Fibroblast of lung (primary cell): ENCODE data around the gene GFOD2. TPM values are rescaled to one million over a fixed set of nuclear protein-coding genes. Genes with fewer than 3 reads are reported as not detected.

Source experiments
- DNase-seq, 2 donors: peaks; one replicate each; pipeline versions ENCODE4 v3.0.0 to v3.0.0-alpha.2; 2010; ENCODE audit warnings: low read depth in 2 of 2
- H2AFZ ChIP-seq: 2 replicates; pipeline ENCODE4 v1.5.1; 2012; ENCODE audit warnings: low read length, control low read depth, inconsistent platforms
- H3K27ac ChIP-seq: 2 replicates; pipeline ENCODE4 v1.5.1; 2011; ENCODE audit warnings: low read length, control low read depth; ENCODE audit not compliant: insufficient read depth
- H3K27me3 ChIP-seq: 2 replicates; pipeline ENCODE4 v1.5.1; 2011; ENCODE audit warnings: mild to moderate bottlenecking, low read length; ENCODE audit not compliant: control insufficient read depth, insufficient read depth
- H3K36me3 ChIP-seq: 2 replicates; pipeline ENCODE4 v1.5.1; 2011; ENCODE audit warnings: low read length; ENCODE audit not compliant: control insufficient read depth, insufficient read depth
- H3K4me1 ChIP-seq: 2 replicates; pipeline ENCODE4 v1.5.1; 2011; ENCODE audit warnings: low read length; ENCODE audit not compliant: control insufficient read depth, insufficient read depth; ENCODE audit errors: extremely low read depth
- H3K4me2 ChIP-seq: 2 replicates; pipeline ENCODE4 v1.5.1; 2011; ENCODE audit warnings: low read length, control low read depth; ENCODE audit not compliant: insufficient read depth; ENCODE audit errors: extremely low read depth
- H3K4me3 ChIP-seq, 4 experiments: fragments of 200-600 bp in 1 of 4; sonication (generic) in 1 of 4; replicated peaks in 1 of 4; 2 replicates each; pipeline ENCODE4 v1.5.1; 2011 to 2016; ENCODE audit warnings: low read length in 4 of 4, low read depth in 3 of 4, mild to moderate bottlenecking in 3 of 4, control low read depth in 2 of 4, inconsistent platforms in 1 of 4, mixed read lengths in 1 of 4; ENCODE audit not compliant: insufficient read depth in 1 of 4; ENCODE audit errors: control extremely low read depth in 1 of 4
- H3K79me2 ChIP-seq: 2 replicates; pipeline ENCODE4 v1.5.1; 2012; ENCODE audit warnings: mild to moderate bottlenecking, low read length, inconsistent platforms; ENCODE audit not compliant: control insufficient read depth, insufficient read depth
- H3K9ac ChIP-seq: 2 replicates; pipeline ENCODE4 v1.5.1; 2011; ENCODE audit warnings: mild to moderate bottlenecking, low read length, control low read depth; ENCODE audit not compliant: insufficient read depth
- H3K9me3 ChIP-seq: 2 replicates; pipeline ENCODE4 v1.5.1; 2012; ENCODE audit warnings: low read depth, low read length; ENCODE audit not compliant: control insufficient read depth, insufficient read depth
- H4K20me1 ChIP-seq: 2 replicates; pipeline ENCODE4 v1.5.1; 2011; ENCODE audit warnings: low read length; ENCODE audit not compliant: control insufficient read depth, insufficient read depth; ENCODE audit errors: extremely low read depth
- CTCF ChIP-seq, 2 donors: IDR thresholded peaks in 1 of 2; conservative IDR thresholded peaks in 1 of 2; 1 replicate in 1 of 2; 2 replicates in 1 of 2; pipeline ENCODE4 v1.5.1; 2011 to 2012; ENCODE audit warnings: low read length in 2 of 2, control low read depth in 1 of 2, inconsistent platforms in 1 of 2, low read depth in 1 of 2, mild to moderate bottlenecking in 1 of 2
- EZH2 ChIP-seq: IDR thresholded peaks from 2 replicates; pipeline ENCODE4 v1.5.1; 2012; ENCODE audit warnings: low read length, control low read depth, mild to moderate bottlenecking; ENCODE audit errors: missing control alignments
- polyA plus RNA-seq, 2 donors: library from polyadenylated mRNA; depleted of rRNA in 1 of 2; stranded (reverse) in 1 of 2; unstranded in 1 of 2; fragments of >200 nt; gene quantifications; 2 replicates each; pipeline ENCODE4 v1.2.1, GENCODE V29; 2011 to 2012; ENCODE audit warnings: missing spikeins in 1 of 2
- total RNA-seq: library from RNA; depleted of rRNA; stranded (reverse); fragments of >200 nt; gene quantifications from 2 replicates; pipeline ENCODE4 v1.2.1, GENCODE V29; 2014

Gene GFOD2
- total and polyA plus RNA-seq, 2 donors (not counting 1 experiment from before 2014, with no cell fraction given), result 9.2 to 15.2 TPM

DNA sequence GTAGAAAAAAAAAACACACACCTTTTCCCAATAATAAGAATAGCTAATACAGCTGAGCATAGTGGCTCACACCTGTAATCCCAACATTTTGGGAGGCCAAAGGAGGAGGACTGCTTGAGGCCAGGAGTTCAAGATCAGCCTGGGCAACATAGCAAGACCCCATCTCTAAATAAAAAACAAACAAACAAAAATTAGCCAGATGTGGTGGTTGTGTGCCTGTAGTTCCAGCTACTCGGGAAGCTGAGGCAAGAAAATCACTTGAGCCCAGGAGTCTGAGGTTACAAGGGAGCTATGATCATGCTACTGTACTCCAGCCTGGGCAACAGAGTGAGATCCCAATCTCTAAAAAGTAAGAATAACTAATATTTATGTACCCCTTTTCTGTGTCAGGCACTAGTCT lies 42.8 kb upstream of the GFOD2 start:
- H3K4me3 ChIP-seq, result no peak overlapping the region
- no peak overlapping the region for H2AFZ ChIP-seq
- H3K4me2 ChIP-seq, result no peak overlapping the region
- no peak for DNase-seq
- no peak overlapping the region for H3K9ac ChIP-seq
- H3K27ac ChIP-seq, result no peak overlapping the region
- no peaks in the 10 kb centered on the region for H3K9me3 ChIP-seq
- H3K27me3 ChIP-seq, result no peaks in the 10 kb centered on the region
- H4K20me1 ChIP-seq, result no peaks in the 10 kb centered on the region
- no peak for TF ChIP-seq CTCF (conservative IDR thresholded peaks at IDR 0.05 in 1 of 2, IDR thresholded peaks at IDR 0.05 in 1 of 2; ENCODE audit: low read depth in 1 of 2, low read length in 2 of 2)
- TF ChIP-seq EZH2, result no peak
- H3K36me3 ChIP-seq, result no peaks in the 10 kb centered on the region
- H3K79me2 ChIP-seq, result no peaks in the 10 kb centered on the region
- H3K4me1 ChIP-seq, result no peaks in the 10 kb centered on the region

DNA sequence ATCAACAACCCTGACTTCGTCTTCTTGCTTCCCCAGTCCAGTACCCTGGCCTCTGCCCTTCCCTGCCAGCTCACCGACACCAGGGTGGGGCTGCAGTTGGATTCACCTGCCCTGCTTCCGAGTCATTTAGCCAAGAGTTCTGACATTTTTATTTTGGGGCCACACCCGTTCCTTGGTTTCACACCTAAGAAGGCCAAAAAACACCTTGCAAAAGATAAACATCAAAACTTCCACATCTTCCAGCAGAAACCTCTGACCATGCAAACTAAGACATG lies 41.8 kb upstream of the GFOD2 start:
- Histone ChIP-seq H3K4me1 (no peaks in the 10 kb centered on the region), H3K4me2 (no peak overlapping the region), H3K4me3 (no peak overlapping the region), H3K27me3 (no peaks in the 10 kb centered on the region), H2AFZ (no peak overlapping the region), H3K9ac (no peak overlapping the region), H3K79me2 (no peaks in the 10 kb centered on the region), H3K9me3 (no peaks in the 10 kb centered on the region), H3K36me3 (no peaks in the 10 kb centered on the region), H3K27ac (no peak overlapping the region), H4K20me1 (no peaks in the 10 kb centered on the region)
- DNase-seq, result no peak
- TF ChIP-seq EZH2 (no peak), CTCF (conservative IDR thresholded peaks at IDR 0.05 in 1 of 2, IDR thresholded peaks at IDR 0.05 in 1 of 2; ENCODE audit: low read depth in 1 of 2, low read length in 2 of 2) (no peak)

DNA sequence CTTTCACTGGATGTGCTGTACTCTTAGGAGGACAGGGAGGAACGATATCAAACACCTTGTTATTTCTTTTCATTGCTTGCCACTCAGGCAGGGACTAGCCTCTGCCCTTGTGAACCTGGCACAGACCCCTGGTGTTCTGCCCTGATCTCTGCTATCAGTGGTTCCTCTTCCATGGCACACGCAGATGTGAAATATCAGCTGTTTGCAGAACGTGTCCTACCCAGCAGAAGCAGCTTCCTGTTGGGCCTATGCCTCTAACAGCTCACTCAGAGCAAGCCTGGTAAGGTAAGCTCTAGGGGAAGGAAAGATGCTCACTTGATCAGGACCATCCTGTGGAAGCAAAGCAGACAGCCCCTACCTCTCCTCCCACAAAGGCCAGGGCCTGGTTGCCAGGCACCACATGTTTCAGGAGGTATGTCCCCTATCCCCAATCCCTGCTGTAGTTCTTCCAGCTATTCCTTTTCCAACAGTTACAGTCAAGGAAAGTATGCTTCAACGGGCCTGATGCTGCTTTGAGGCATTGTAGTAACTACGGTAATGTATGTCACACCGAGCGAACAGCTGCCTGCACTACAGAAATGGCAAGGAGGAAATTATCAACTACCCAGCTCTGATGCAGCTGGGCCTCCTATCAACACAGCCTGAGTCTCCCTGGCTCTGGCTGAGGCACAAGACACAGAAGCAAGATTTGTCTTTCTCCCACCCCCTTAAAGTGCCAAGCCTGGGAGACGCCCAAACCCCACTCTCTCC lies 41.3 kb upstream of the GFOD2 start:
- Histone ChIP-seq H3K4me1 (no peaks in the 10 kb centered on the region), H3K4me3 (no peak overlapping the region), H3K27me3 (no peaks in the 10 kb centered on the region), H2AFZ (no peak overlapping the region), H3K9ac (no peak overlapping the region), H3K27ac (no peak overlapping the region), H3K79me2 (no peaks in the 10 kb centered on the region), H3K4me2 (no peak overlapping the region), H3K36me3 (no peaks in the 10 kb centered on the region), H4K20me1 (no peaks in the 10 kb centered on the region), H3K9me3 (no peaks in the 10 kb centered on the region)
- no peak for DNase-seq
- no peak for TF ChIP-seq EZH2
- TF ChIP-seq CTCF (conservative IDR thresholded peaks at IDR 0.05 in 1 of 2, IDR thresholded peaks at IDR 0.05 in 1 of 2; ENCODE audit: low read depth in 1 of 2, low read length in 2 of 2), result no peak
